ENCODE measurements around the gene GATC.
A peak's percentile ranks its signal among the peaks of the same experiment; 100 is the strongest.
"Not testable (repeated sequence)": the region's sequence is repeated elsewhere in the genome, so short reads cannot be mapped to it uniquely, and the experiment has no call there.

GATC gene

DNA sequence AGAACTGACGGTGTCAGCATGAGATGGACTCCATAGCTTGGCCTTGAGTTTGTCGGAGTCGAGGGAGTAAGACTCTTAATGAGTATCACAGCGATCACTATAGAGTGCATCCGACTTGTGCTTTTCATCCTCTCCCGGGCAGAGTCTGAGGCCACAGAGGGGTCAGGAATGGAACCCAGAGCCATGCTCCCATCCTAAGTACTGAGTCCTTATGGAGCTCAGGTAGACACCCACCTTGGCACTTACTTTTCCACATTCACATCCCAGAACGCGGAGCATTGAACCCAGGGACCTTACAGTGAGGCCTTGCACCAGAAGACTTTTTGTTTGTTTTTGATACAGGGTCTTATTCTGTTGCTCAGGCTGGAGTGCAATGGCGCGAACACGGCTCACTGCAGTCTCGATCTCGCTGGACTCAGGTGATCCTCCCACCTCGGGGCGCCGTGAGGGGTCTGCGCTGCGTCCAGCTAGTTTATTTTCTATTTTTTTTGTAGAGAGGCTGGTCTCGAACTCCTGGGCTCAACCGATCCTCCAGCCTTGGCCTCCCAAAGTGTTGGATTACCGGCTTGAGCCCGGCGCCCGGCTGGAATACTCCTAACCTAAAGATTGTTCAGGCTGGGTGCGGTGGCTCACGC is 24.0 kb downstream of the GATC start:
- DNase-seq: no peak

DNA sequence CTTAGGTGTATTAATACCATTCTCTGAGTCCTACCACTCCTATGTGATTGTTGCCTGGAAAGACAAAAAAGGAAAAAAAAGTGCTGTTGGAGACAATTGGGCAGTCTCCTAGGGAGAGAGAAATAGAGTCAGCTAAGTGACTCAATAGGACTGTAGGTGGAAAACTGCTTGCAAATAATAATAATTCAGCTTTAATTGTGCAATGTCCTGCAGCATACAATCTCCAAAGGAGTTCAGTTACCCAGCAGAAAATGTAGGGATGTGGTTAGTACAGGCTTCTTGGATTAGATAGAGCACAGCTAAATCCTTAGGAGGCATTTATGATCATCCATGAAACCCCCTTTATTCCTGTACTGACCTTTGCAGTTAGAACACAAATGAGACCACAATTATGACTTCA is 26.3 kb downstream of the GATC start:
- no peak for DNase-seq

- no peak for DNase-seq
Observed at GRCh38 chr12:120473807-120474615, 27.8 kb downstream of the GATC start.

GRCh38 chr12:120474616-120474960 is 28.3 kb downstream of the GATC start:
- DNase-seq: no peak

DNA sequence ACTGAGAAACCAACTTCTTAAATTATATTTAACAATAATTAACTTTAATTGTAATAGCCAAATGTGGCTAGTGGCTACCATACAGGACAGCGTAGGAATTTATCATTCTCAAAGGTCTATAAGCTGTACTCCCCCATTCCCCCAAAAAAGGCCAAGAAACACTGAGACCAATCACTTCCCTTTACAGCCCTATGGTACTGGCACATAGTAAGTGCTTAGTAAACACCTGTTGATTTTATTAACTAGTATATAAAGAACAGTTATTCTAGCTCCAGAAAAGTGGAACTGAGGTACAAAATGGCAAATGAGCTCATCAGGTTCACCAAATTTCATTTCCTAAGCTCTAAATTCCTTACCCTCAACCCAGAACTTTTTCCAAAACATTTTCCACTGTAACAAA is 29.4 kb downstream of the GATC start:
- no peak for DNase-seq

DNA sequence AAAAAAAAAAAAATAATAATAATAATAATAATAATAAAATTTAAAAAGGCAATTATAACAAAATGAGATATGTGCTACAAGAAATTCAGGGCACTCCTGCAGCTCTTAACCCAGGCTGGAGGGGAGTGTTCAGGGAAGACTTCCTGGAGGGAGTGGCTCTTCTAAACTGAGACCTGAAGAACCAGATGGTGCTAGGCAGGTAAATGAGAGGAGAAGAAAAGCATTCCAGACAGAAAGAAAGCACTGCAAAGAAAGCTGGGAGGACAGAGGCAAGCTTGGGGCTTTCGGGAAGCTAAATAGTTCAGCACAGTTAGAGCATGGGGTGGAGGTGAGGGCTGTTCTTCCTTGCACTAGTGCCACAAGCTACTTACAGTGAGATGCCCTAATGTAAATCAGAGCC is 33.2 kb downstream of the GATC start:
- no peak for DNase-seq

DNA sequence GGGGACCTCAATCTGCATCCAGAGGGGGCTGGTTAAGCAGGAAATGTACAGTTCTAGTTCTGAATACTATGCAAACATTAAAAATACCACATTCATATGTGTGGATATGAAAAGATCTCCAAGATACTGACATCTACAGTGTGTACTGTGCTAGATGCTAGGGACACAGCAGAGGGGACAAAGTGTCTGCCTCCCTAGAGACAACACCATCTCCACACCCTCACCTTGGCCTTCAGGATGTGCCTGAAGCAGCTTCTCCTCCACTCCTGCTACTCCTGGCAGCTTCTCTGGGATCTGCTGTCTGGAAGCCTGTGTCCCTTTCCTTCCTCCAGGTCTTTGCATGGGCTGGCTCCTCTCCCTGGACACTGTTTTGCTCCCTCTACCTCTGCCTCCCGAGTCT is 34.0 kb downstream of the GATC start:
- DNase-seq: no peak

DNA sequence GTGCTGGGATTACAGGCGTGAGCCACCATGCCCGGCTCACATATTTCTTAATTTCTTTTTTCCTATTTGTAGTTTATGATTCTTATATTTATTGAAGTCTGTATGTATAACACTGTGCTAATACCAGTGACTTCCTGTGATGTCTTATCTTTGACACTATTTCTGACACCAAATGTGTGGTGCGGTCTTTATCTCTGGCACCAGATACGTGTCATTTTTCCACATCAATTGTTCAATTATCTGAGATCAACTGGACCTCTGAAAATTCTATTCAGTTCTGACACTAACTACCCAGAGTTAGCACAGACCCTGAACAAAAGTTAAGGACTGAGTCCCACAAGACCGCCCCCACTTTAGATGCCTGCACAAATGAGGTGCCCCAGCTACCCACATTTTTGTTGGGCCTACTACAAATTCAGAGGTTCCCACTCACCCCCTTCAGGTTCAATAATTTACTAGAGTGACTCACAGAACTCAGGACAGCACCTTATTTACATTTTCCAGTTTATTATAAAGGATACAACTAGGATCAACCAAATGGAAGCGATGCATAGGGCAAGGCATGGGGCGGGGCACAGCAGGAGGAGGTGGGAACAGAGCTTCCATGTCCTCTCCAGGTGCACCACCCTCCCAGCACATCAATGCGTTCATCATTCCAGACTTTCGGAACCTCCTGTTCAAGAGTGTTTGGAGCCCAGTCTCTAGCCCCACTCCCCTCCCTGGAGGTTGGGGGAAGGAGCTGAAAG is 35.0 kb downstream of the GATC start:
- DNase-seq: no peak

- no peak for DNase-seq
Observed at GRCh38 chr12:120483621-120484020, 37.4 kb downstream of the GATC start.

- no peak for DNase-seq
Observed at GRCh38 chr12:120485961-120486881, 40.0 kb downstream of the GATC start.

DNA sequence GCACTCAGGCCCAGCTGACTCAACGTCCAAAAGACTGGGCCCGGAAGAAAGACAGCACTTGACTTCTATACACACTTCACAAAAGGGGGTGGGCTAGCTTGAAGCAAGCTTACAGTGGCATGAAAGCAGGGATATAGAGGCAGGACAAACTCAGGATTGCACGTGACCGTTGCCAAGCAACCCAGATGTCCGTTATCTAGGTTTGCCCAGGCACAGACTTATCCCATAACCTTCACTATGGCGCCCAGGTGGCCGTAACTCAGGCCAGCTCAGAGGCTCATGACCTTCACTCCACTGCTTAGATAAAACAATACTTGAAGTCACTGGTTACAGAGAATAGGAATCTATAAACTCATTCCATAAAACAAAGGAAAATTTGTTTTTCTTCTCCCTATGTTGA is 41.3 kb downstream of the GATC start:
- DNase-seq: not testable (repeated sequence)

DNA sequence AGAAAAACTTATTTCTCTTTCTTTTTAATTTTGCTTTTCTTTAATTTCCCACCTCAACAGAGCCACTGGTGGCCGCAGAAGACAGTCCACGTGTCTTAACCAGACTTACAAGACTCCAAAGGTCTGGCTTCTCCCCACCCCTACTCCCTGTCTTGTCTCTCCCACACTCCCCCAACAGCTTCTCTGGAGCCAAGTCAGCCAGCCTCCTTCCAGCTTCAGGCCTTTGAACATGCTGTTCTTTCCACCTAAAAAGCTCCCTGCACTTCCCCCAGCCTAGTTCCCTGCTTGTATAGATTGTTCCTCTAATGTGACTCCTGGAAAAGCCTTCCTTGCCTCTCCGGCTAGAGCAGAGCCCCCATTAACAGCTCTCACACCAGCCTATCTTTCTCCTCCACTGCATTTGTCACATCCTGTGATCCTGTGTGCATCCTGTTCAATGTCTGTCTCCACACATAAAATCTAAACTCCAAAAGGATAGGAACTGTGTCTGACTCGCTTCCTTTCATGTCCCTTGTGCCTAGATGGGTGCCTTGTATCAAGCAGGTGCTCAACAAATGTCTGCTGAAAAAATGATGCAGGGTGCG is 41.9 kb downstream of the GATC start:
- DNase-seq: peak in 1 of 2 donors; percentile 51

DNA sequence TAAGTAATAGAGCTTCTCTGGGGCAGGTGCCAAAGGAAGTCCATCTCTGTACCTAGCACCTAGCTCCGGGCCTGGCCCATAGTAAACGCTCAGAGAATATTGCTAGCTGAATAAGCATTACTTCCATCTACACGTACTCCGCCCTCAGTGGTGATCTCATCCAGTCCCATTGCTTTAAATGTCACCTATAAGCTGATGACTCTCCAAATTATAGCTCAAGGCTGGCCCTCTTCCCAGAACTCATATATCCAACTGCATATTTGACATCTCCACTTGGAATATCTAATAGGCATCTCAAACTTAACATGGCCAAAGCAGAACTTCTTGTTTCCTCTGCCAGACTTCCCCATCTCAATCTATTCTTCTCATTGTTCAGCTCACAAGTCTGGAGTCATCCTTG is 42.8 kb downstream of the GATC start:
- DNase-seq: no peak

DNA sequence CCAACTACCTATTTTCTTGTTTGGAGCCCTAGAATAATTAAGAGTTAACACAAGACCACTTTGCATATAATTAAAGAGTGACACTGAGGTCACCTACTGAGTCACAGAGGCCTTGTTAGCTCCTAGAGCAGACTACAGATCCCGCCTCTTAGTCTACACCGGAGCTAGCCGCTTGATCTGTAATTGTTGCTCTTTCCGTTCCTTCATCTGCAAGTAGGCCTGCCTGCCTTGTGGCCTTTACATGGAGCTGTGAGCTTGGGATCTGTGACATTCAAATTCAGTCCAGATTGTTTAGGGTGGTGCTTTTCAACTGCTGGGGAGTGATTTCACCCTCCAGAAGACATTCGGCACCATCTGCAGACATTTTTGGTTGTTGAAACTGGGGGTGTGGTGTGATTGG is 44.1 kb downstream of the GATC start:
- DNase-seq: no peak

DNA sequence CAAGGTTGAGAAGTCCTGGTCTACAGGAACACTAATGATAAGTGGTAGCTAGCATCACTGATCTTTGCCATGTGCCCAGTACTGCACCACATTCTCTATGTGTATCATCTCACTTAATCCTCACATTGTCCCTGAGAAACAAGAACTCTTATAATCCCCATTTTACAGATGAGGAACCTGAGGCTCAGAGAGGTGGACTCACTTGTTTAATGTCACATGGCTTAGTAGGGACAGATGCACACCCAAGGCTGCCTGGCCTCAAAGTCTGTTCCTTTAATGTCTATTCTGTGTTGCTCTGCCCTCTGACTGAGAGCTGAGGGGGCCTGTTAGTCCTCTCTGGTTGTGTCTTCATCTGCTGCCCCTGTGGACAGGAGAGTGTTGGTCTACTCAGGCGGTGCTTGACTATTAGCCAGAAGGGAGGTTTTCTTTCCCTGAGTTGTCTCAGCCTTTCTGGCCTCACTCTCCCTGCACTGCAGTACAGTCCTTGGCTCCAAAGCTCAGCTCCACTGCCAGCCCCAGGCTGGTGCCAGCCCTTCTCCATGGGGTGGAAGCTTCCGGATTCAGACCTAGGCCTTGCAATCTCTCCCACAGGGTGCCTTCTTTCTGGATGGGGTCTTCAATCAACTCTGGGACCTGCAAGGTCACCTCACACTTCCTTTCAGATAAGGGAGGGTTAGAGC is 44.7 kb downstream of the GATC start:
- peak; percentile 16 to 34 for DNase-seq

- no peak for DNase-seq
Observed at GRCh38 chr12:120495186-120495730, 49.0 kb downstream of the GATC start.

DNA sequence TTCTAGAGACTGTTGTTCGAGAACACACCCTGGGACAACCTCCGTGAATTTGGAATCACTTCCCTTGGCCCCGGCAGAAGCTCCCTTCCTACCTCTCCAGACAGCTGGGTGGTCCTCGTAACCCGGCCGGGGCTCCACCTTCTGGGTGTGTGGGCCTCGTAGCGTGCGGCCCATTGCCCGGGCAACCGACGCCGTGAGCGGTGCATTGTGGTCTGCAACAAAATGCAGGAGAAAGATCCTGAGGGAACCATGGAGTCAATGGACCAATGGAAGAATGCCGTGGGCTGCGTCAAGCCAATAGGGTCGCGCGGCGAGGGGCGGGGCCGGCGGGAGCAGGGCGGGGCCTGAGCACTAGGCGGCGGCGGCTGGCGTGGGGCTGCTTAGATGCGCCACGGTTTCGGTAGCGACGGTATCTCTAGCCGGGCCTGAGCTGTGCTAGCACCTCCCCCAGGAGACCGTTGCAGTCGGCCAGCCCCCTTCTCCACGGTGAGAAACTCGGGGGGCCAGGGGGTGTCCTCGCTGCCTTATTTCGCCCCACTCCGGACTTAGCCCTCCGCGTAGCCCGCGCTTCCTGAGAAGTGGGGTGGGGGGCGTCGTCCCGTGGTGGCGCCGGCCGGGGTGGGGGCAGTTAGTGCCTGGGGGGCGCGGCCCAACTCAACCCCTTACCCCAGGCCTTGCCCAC is 49.6 kb downstream of the GATC start, which contains the start of gene DYNLL1:
TSS of gene DYNLL1 (plus strand) at position 383 of the 682 bp plus-strand sequence. CDS start 309 bp downstream, outside the sequence.
- peak; percentile 91 to 92 for DNase-seq

GRCh38 chr12:120496413-120497340 is 50.4 kb downstream of the GATC start:
- DNase-seq: peak; percentile 72 to 80

DNA sequence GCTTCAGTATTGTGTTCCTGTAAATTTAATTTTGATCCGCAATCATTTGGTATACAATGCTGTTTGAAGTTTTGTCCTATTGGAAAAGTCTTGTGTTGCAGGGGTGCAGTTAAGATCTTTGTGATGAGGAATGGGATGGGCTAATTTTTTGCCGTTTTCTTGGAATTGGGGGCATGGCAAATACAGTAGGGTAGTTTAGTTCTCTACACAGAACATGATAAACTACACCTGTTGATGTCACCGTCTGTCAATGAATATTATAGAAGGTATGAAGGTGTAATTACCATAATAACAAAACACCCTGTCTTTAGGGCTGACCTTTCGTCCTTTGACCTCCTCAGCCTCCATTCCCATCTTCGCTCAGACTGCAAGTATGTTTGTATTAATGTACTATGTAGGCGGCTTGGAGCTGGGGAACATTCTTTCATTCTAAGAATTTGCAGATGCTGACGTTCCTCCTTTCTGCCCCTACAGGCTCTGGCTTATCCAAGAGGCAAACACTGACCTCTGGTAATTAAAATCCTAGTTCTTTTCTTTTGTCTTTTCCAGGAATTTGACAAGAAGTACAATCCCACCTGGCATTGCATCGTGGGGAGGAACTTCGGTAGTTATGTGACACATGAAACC is 51.4 kb downstream of the GATC start:
- DNase-seq: no peak

Measured in hippocampal formation (tissue), 2 donors.